Measurements from ENCODE around the gene MRTFB. TPM values are rescaled to one million over a fixed set of nuclear protein-coding genes. Genes with fewer than 3 reads are reported as not detected.
"Not testable (repeated sequence)": the region's sequence is repeated elsewhere in the genome, so short reads cannot be mapped to it uniquely, and the experiment has no call there.

Gene MRTFB
- total RNA-seq, 1 donor from 2014 or later, result 83.1 TPM

DNA sequence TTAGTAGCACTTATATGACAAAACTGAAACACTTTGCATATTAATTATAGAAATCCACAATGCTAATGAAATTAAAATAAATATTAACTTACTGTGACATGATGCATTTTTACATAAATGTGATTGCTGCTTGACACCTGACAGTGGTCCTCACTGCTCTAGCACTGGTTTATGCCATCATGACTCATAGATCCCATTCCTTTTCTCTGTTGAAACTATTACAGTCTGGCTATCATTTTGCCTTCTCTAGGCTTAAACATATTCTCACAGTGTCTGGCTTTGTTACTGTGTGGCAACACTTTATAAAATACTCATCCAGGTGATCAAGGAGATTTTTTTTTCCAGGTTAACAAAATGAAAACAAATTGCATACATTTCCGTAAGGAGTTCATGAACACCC is 108.0 kb downstream of the MRTFB start:
- H3K4me1 Mint-ChIP-seq (ENCODE audit: low read depth), result no peaks in the 10 kb centered on the region
- H3K4me3 Mint-ChIP-seq (ENCODE audit: low read depth), result no peak overlapping the region

DNA sequence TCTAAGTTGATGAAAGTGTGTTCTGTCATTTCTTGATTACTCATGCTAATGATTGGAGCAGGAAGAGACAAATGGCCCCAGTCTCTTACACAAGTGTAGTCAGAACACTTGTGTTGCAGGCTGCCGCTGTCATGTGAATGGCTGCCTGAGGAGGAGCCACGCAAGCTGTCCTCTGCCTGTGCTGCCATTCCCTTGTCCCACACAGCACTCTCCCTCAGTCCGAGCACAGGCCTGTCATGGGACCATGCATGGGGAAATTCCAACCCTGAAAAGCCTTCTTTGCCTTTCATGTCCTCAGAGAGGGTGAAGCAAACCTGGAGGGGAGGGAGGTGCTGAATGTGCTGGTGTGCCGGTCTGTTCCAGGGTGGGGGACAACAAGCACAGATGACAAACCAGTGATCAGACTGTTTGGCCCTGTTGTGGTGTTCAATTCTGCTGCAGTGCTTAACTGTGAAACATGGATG is 109.4 kb downstream of the MRTFB start:
- no peak overlapping the region for H3K4me3 Mint-ChIP-seq (ENCODE audit: low read depth)
- no peaks in the 10 kb centered on the region for H3K27me3 Mint-ChIP-seq
- H3K36me3 Mint-ChIP-seq (ENCODE audit: insufficient read depth), result peaks cover 2% of the 10 kb centered on the region
- TF ChIP-seq, protein P1, sequence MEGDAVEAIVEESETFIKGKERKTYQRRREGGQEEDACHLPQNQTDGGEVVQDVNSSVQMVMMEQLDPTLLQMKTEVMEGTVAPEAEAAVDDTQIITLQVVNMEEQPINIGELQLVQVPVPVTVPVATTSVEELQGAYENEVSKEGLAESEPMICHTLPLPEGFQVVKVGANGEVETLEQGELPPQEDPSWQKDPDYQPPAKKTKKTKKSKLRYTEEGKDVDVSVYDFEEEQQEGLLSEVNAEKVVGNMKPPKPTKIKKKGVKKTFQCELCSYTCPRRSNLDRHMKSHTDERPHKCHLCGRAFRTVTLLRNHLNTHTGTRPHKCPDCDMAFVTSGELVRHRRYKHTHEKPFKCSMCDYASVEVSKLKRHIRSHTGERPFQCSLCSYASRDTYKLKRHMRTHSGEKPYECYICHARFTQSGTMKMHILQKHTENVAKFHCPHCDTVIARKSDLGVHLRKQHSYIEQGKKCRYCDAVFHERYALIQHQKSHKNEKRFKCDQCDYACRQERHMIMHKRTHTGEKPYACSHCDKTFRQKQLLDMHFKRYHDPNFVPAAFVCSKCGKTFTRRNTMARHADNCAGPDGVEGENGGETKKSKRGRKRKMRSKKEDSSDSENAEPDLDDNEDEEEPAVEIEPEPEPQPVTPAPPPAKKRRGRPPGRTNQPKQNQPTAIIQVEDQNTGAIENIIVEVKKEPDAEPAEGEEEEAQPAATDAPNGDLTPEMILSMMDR (IDR thresholded peaks at IDR 0.05; ENCODE audit: unreplicated experiment), result no peak
- H3K4me1 Mint-ChIP-seq (ENCODE audit: low read depth), result peaks cover 10% of the 10 kb centered on the region
- no peaks in the 10 kb centered on the region for H3K9me3 Mint-ChIP-seq (ENCODE audit: low read depth)
- no peak overlapping the region for H3K27ac Mint-ChIP-seq
- DNase-seq (ENCODE audit: low spot score, unreplicated experiment), result no peak

More for the DNA sequence above, 108.0 kb downstream of the MRTFB start:
- DNase-seq (ENCODE audit: low spot score, unreplicated experiment), result no peak
- no peaks in the 10 kb centered on the region for H3K27me3 Mint-ChIP-seq
- no peaks in the 10 kb centered on the region for H3K9me3 Mint-ChIP-seq (ENCODE audit: low read depth)
- TF ChIP-seq, protein P1 (IDR thresholded peaks at IDR 0.05; ENCODE audit: unreplicated experiment), result no peak
- H3K27ac Mint-ChIP-seq, result no peak overlapping the region
- H3K36me3 Mint-ChIP-seq (ENCODE audit: insufficient read depth), result peaks cover 3% of the 10 kb centered on the region

DNA sequence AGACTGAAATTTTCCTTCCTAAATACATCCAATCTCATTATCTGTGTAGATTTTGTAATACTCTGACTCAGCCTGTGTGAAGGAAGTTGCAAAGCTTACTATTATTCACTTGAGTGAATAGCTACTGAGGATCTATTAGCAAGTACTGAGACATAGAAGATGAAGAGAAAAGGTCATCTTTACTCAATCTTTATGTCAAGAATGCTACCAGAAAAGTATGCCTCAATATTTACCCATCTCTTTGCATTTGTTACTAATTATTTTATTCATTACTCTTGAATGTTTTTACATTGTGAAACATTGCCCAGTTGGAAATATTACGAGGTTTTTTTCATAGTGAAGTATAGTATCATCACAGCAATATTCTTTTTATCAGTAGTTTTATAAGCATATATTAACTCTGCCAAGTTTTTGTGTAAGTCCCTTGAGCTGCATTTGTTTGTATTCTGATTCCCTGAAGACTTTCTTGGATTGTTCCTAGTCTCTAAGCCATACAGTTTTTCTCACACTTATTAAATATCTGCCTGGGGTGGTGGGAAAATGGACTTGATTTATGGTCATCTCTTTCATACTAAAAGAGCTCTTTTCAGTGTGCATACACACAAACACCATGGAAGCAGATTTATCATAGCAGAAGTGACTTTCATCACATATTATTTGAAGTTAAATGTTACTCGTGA is 110.4 kb downstream of the MRTFB start:
- Mint-ChIP-seq H3K4me3 (ENCODE audit: low read depth) (no peak overlapping the region), H3K27me3 (no peaks in the 10 kb centered on the region), H3K27ac (no peak overlapping the region), H3K9me3 (ENCODE audit: low read depth) (no peaks in the 10 kb centered on the region), H3K4me1 (ENCODE audit: low read depth) (peaks cover 18% of the 10 kb centered on the region), H3K36me3 (ENCODE audit: insufficient read depth) (peaks cover 2% of the 10 kb centered on the region)
- no peak for DNase-seq (ENCODE audit: low spot score, unreplicated experiment)
- TF ChIP-seq, protein P1 (IDR thresholded peaks at IDR 0.05; ENCODE audit: unreplicated experiment), result no peak

DNA sequence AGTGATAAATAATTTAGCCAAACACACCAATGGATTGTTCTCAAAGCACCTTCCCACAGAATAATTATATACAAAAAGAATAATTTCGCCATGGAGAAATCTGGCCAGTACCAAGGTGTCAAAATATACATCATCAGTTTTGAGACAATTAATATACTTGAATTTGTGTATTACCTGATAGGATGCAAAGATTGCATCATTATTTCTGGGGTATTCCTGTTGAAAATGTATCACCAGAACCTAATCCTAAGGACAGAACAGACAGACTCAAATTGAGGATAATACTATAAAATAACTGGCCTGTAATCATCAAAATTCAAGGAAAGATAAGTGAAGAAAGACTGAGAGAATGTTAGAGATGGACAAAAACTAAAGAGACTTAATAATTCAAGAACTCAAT is 111.9 kb downstream of the MRTFB start:
- Mint-ChIP-seq H3K27me3 (no peaks in the 10 kb centered on the region), H3K27ac (no peak overlapping the region), H3K9me3 (ENCODE audit: low read depth) (no peaks in the 10 kb centered on the region), H3K4me1 (ENCODE audit: low read depth) (peaks cover 31% of the 10 kb centered on the region), H3K4me3 (ENCODE audit: low read depth) (no peak overlapping the region), H3K36me3 (ENCODE audit: insufficient read depth) (no peaks in the 10 kb centered on the region)
- TF ChIP-seq, protein P1 (IDR thresholded peaks at IDR 0.05; ENCODE audit: unreplicated experiment), result no peak
- DNase-seq (ENCODE audit: low spot score, unreplicated experiment), result no peak

DNA sequence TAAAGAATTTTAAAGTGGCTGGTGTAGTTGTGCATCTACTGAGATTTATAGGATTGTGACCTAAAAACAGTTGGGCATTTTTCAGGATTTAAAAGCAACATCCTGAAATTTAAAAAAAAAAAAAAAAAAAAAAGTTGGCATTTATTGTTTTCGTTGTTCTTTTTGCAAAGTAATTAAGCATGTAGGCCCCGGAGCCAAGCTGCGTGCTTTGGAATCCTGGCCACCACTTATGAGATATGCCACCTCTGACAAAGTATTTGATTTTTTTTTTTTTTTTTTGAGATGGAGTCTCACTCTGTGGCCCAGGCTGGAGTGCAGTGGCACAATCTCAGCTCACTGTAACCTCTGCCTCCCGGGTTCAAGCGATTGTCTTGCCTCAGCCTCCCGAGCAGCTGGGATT is 112.8 kb downstream of the MRTFB start:
- not testable (repeated sequence) for H3K36me3 Mint-ChIP-seq (ENCODE audit: insufficient read depth); H3K27ac Mint-ChIP-seq; H3K9me3 Mint-ChIP-seq (ENCODE audit: low read depth); H3K4me3 Mint-ChIP-seq (ENCODE audit: low read depth); DNase-seq (ENCODE audit: low spot score, unreplicated experiment); H3K27me3 Mint-ChIP-seq
- H3K4me1 Mint-ChIP-seq (ENCODE audit: low read depth), result peaks cover 41% of the 10 kb centered on the region
